ENCODE measurements around the gene TTPAL.

- no peak for TF ChIP-seq CTCF (IDR thresholded peaks at IDR 0.05)
- no peak for TF ChIP-seq USF2 (IDR thresholded peaks at IDR 0.05; ENCODE audit: borderline replicate concordance, low read depth, low read length)
- TF ChIP-seq SMC3 (IDR thresholded peaks at IDR 0.05; ENCODE audit: low read depth, low read length) = no peak
- TF ChIP-seq RCOR1 (IDR thresholded peaks at IDR 0.05; ENCODE audit: low read length) = no peak
Measured at GRCh38 chr20:44438782-44439181, 36.9 kb upstream of the TTPAL start.
